Kidney (tissue), 14 donors: Measurements from ENCODE around the gene NPBWR2. TPM values are rescaled to one million over a fixed set of nuclear protein-coding genes. Genes with fewer than 3 reads are reported as not detected.

ENCODE experiments used
- DNase-seq, 5 donors: peaks; one replicate each; pipeline ENCODE4 v3.0.0-alpha.2; 2013 to 2020
- FAIRE-seq: peaks from 2 replicates; lab custom pipeline; 2012; peaks lifted over from hg19 to GRCh38; lab: Jason Lieb, UNC
- H3K27ac ChIP-seq, 2 donors: one replicate each; pipeline ENCODE4 v1.7.0; 2013; ENCODE audit warnings: low read depth in 2 of 2, low read length in 2 of 2, inconsistent platforms in 1 of 2
- H3K27me3 ChIP-seq: one replicate; pipeline ENCODE4 v1.7.1; 2013; ENCODE audit warnings: low read length, inconsistent platforms; ENCODE audit not compliant: control insufficient read depth, insufficient read depth
- H3K36me3 ChIP-seq, 3 donors: one replicate each; pipeline versions ENCODE4 v1.7.0 to v1.7.1; 2013; ENCODE audit warnings: low read length in 3 of 3, control low read depth in 1 of 3, inconsistent platforms in 1 of 3; ENCODE audit not compliant: insufficient read depth in 3 of 3, control insufficient read depth in 2 of 3
- H3K4me1 ChIP-seq, 3 donors: one replicate each; pipeline versions ENCODE4 v1.7.0 to v1.7.1; 2013; ENCODE audit warnings: low read length in 3 of 3, inconsistent platforms in 1 of 3, low read depth in 1 of 3; ENCODE audit not compliant: control insufficient read depth in 2 of 3, insufficient read depth in 2 of 3
- H3K4me3 ChIP-seq, 3 donors: one replicate each; pipeline versions ENCODE4 v1.7.0 to v1.8.1; 2013; ENCODE audit warnings: low read length in 3 of 3, control low read depth in 1 of 3, inconsistent platforms in 1 of 3
- H3K9ac ChIP-seq, 3 donors: one replicate each; pipeline versions ENCODE4 v1.7.0 to v1.7.1; 2013; ENCODE audit warnings: low read length in 3 of 3, control low read depth in 1 of 3, inconsistent platforms in 1 of 3
- H3K9me3 ChIP-seq, 3 donors: one replicate each; pipeline versions ENCODE4 v1.7.0 to v1.7.1; 2013; ENCODE audit warnings: low read length in 3 of 3, control low read depth in 1 of 3, inconsistent platforms in 1 of 3; ENCODE audit not compliant: control insufficient read depth in 2 of 3, insufficient read depth in 1 of 3
- intact Hi-C: fragments of 100-400 bp; cut with DNase I; formaldehyde crosslinking; loops from one replicate; pipeline ENCODE4 v1.11.1; 2022
- polyA plus RNA-seq: library from polyadenylated mRNA; stranded (reverse); fragments of 350-450 nt; fragmentation: Illumina TruSeq; extraction: RNeasy Lipid Tissue Mini Kit (QIAGEN cat#74804); gene quantifications from one replicate; pipeline ENCODE4 v1.2.3, GENCODE V29; 2014; ENCODE audit warnings: low read depth, low replicate concordance; ENCODE audit not compliant: insufficient read depth
- total RNA-seq: library from RNA; stranded (reverse); fragmentation: NEBNext Ultra II Directional; extraction: Animal tissue kit (Norgen Biotek cat#: 25700); gene quantifications from one replicate; pipeline ENCODE4 v1.2.1, GENCODE V29; 2021
- TF ChIP-seq, protein P1 (sequence below): IDR thresholded peaks from 3 replicates; pipeline ENCODE4 v1.5.1; 2012; ENCODE audit warnings: mild to moderate bottlenecking, moderate library complexity, borderline replicate concordance; ENCODE audit not compliant: insufficient read depth; ENCODE audit errors: extremely low read depth
- donor health status: control.
- donor health status: control.
- donor health status: control.
- donor health status: control.
- donor health status: control.
- donor health status: DM: yes; HTN: yes; CAD: no.
- donor health status: Normal renal cell carcinoma (clear cell type).

Gene NPBWR2
- total and polyA plus RNA-seq, 2 donors from 2014 or later: not detected

GRCh38 chr20:64058536-64058935 is 48.8 kb downstream of the NPBWR2 start:
- no peak overlapping the region for H3K4me3 ChIP-seq
- H3K36me3 ChIP-seq: no peaks in the 10 kb centered on the region
- no peaks in the 10 kb centered on the region for H3K27me3 ChIP-seq
- TF ChIP-seq, protein P1, sequence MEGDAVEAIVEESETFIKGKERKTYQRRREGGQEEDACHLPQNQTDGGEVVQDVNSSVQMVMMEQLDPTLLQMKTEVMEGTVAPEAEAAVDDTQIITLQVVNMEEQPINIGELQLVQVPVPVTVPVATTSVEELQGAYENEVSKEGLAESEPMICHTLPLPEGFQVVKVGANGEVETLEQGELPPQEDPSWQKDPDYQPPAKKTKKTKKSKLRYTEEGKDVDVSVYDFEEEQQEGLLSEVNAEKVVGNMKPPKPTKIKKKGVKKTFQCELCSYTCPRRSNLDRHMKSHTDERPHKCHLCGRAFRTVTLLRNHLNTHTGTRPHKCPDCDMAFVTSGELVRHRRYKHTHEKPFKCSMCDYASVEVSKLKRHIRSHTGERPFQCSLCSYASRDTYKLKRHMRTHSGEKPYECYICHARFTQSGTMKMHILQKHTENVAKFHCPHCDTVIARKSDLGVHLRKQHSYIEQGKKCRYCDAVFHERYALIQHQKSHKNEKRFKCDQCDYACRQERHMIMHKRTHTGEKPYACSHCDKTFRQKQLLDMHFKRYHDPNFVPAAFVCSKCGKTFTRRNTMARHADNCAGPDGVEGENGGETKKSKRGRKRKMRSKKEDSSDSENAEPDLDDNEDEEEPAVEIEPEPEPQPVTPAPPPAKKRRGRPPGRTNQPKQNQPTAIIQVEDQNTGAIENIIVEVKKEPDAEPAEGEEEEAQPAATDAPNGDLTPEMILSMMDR: no peak
- no peak overlapping the region for H3K9ac ChIP-seq
- peaks cover 0 to 22% (median 0%) of the 10 kb centered on the region in 3 donors for H3K4me1 ChIP-seq
- intact Hi-C loops: loop anchor here (5.0 kb wide), 1 partner anchor 436 kb away; no protein-coding TSS in a partner anchor
- DNase-seq: no peak
- no peaks in the 10 kb centered on the region for H3K9me3 ChIP-seq
- H3K27ac ChIP-seq: no peak overlapping the region
- no peak for FAIRE-seq

GRCh38 chr20:64057628-64058498 is 49.5 kb downstream of the NPBWR2 start:
- H3K9me3 ChIP-seq: no peaks in the 10 kb centered on the region
- intact Hi-C loops: loop anchor here (5.0 kb wide), 1 partner anchor 436 kb away; no protein-coding TSS in a partner anchor
- peak overlapping the region; percentile 7 to 68 for H3K27ac ChIP-seq
- H3K4me1 ChIP-seq: peaks cover 0 to 27% (median 0%) of the 10 kb centered on the region in 3 donors
- DNase-seq: peak in 4 of 5 donors; percentile 82 to 93 (median 89)
- no peaks in the 10 kb centered on the region for H3K27me3 ChIP-seq
- no peak overlapping the region for H3K9ac ChIP-seq
- TF ChIP-seq, protein P1: peak; percentile 72
- FAIRE-seq: no peak
- no peaks in the 10 kb centered on the region for H3K36me3 ChIP-seq
- peak overlapping the region in 1 of 3 donors; percentile 29 for H3K4me3 ChIP-seq

DNA sequence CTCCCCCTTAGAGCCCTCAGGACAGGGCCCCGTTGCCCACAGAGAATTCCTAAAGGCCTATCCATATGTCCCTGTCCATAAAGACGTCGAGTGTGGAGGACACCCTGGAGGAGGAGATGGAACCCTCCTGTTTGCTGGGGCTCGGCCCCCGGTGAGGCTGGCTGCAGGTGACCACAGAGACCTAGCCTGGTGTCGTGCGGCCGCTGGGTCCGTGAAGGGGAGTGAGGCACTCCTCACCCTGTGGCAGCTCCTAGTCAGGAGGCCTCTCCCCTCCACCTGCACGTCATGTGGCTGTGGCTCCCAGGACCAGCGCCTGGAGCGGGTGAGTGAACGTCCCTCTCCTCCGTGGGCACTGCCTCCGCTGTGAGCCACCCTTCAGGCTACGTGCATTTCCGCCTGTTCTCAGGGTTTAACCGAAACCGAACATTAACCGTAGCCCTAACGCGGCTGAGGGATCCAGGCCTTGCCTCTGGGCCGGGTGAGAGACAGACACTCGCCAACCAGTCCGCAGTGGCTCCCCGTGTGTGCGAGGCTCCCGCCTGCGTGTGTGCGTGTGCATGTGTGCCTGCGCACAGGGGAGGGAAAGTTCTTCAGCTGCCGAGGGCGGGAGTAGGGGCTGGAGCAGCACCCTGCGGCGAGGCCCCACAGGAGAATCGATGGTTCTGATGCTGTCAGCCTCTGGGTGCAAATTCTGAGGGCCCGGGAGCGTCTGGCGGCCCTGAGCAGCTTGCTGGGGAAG is 50.3 kb downstream of the NPBWR2 start:
- Histone ChIP-seq H3K9ac (no peak overlapping the region), H3K4me1 (peaks cover 0 to 23% (median 0%) of the 10 kb centered on the region in 3 donors), H3K9me3 (no peaks in the 10 kb centered on the region), H3K36me3 (no peaks in the 10 kb centered on the region), H3K4me3 (peak overlapping the region in 1 of 3 donors; percentile 29), H3K27ac (peak overlapping the region; percentile 68 to 77), H3K27me3 (no peaks in the 10 kb centered on the region)
- intact Hi-C loops: loop anchor here (5.0 kb wide), 1 partner anchor 435 kb away; no protein-coding TSS in a partner anchor
- no peak for DNase-seq
- TF ChIP-seq, protein P1: no peak
- FAIRE-seq: no peak
